RPMI7951 (cell line): ENCODE data around the gene GNGT2. TPM values are rescaled to one million over a fixed set of nuclear protein-coding genes. Genes with fewer than 3 reads are reported as not detected.
A peak's percentile ranks its signal among the peaks of the same experiment; 100 is the strongest.

ENCODE experiments used
- DNase-seq: peaks from one replicate; pipeline ENCODE4 v3.0.0-alpha.2; 2012; ENCODE audit warnings: low read depth
- total RNA-seq: library from RNA; depleted of rRNA; stranded (reverse); fragments of >200 nt; shearing (Covaris generic); gene quantifications from 2 replicates; pipeline ENCODE4 v1.2.3, GENCODE V29; 2014

The GNGT2 gene
- total RNA-seq, 1 experiment from 2014 or later = 0.60 TPM

GRCh38 chr17:49229805-49230600 lies 19.6 kb upstream of the GNGT2 start:
- DNase-seq = no peak

- DNase-seq = no peak
These were observed 18.9 kb upstream of the GNGT2 start for GRCh38 chr17:49229076-49229804.

- peak; percentile 55 for DNase-seq
These were observed 17.3 kb upstream of the GNGT2 start for GRCh38 chr17:49227436-49228261.

GRCh38 chr17:49226771-49227435 lies 16.5 kb upstream of the GNGT2 start:
- no peak for DNase-seq

GRCh38 chr17:49225554-49226236 lies 15.3 kb upstream of the GNGT2 start:
- no peak for DNase-seq

GRCh38 chr17:49224997-49225337 lies 14.6 kb upstream of the GNGT2 start:
- DNase-seq = no peak

GRCh38 chr17:49224198-49224996 lies 14.0 kb upstream of the GNGT2 start:
- DNase-seq = no peak

GRCh38 chr17:49223517-49224197 lies 13.3 kb upstream of the GNGT2 start:
- DNase-seq = peak; percentile 26

GRCh38 chr17:49223168-49223516 lies 12.8 kb upstream of the GNGT2 start:
- DNase-seq = no peak

- no peak for DNase-seq
These were observed 9.6 kb upstream of the GNGT2 start for GRCh38 chr17:49219987-49220386.

- no peak for DNase-seq
These were observed 8.9 kb upstream of the GNGT2 start for GRCh38 chr17:49218941-49219913.

- DNase-seq = no peak
These were observed 7.5 kb upstream of the GNGT2 start for GRCh38 chr17:49217651-49218413.

GRCh38 chr17:49216953-49217650 lies 6.7 kb upstream of the GNGT2 start:
- DNase-seq = no peak

- DNase-seq = no peak
These were observed 6.1 kb upstream of the GNGT2 start for GRCh38 chr17:49216482-49216881.

GRCh38 chr17:49214676-49215360 lies 4.4 kb upstream of the GNGT2 start:
- no peak for DNase-seq

GRCh38 chr17:49213847-49214246 lies 3.5 kb upstream of the GNGT2 start:
- no peak for DNase-seq

GRCh38 chr17:49213399-49213798 lies 3.0 kb upstream of the GNGT2 start:
- no peak for DNase-seq
